ENCODE measurements around the gene MAD1L1. TPM values are rescaled to one million over a fixed set of nuclear protein-coding genes. Genes with fewer than 3 reads are reported as not detected.

MAD1L1 gene
- total RNA-seq, 1 donor from 2014 or later, result 41.4 TPM

- no peak for DNase-seq (ENCODE audit: low spot score)
Measured at GRCh38 chr7:2242541-2243429, 10.0 kb upstream of the MAD1L1 start.

- peak; percentile 82 for DNase-seq (ENCODE audit: low spot score)
Measured at GRCh38 chr7:2241580-2242540, 9.1 kb upstream of the MAD1L1 start, which contains the start of the genes MRM2 and NUDT1. TSS of gene MRM2 (minus strand) at chr7:2242205. CDS start at chr7:2242169, 36 bp downstream. TSS of gene NUDT1 (plus strand) at chr7:2242226. CDS start at chr7:2244575, 2,349 bp downstream.

GRCh38 chr7:2239242-2239641, 6.5 kb upstream of the MAD1L1 start:
- DNase-seq (ENCODE audit: low spot score), result no peak

- DNase-seq (ENCODE audit: low spot score), result peak; percentile 70
Measured at GRCh38 chr7:2237109-2237602, 4.4 kb upstream of the MAD1L1 start.

- DNase-seq (ENCODE audit: low spot score), result no peak
Measured at GRCh38 chr7:2233926-2234325, 1.2 kb upstream of the MAD1L1 start.

- no peak for DNase-seq (ENCODE audit: low spot score)
Measured at GRCh38 chr7:2231992-2232765, 566 bp downstream of the MAD1L1 start.

GRCh38 chr7:2230882-2231281, 1.9 kb downstream of the MAD1L1 start:
- DNase-seq (ENCODE audit: low spot score), result no peak

GRCh38 chr7:2230226-2230625, 2.5 kb downstream of the MAD1L1 start:
- DNase-seq (ENCODE audit: low spot score), result no peak

GRCh38 chr7:2229467-2229866, 3.3 kb downstream of the MAD1L1 start:
- DNase-seq (ENCODE audit: low spot score), result no peak

- no peak for DNase-seq (ENCODE audit: low spot score)
Measured at GRCh38 chr7:2228921-2229320, 3.8 kb downstream of the MAD1L1 start.

GRCh38 chr7:2227699-2228098, 5.0 kb downstream of the MAD1L1 start:
- no peak for DNase-seq (ENCODE audit: low spot score)

GRCh38 chr7:2225830-2226229, 6.9 kb downstream of the MAD1L1 start:
- DNase-seq (ENCODE audit: low spot score), result no peak

GRCh38 chr7:2225336-2225735, 7.4 kb downstream of the MAD1L1 start:
- no peak for DNase-seq (ENCODE audit: low spot score)

- no peak for DNase-seq (ENCODE audit: low spot score)
Measured at GRCh38 chr7:2224934-2225333, 7.8 kb downstream of the MAD1L1 start.

GRCh38 chr7:2224491-2224928, 8.2 kb downstream of the MAD1L1 start:
- no peak for DNase-seq (ENCODE audit: low spot score)

- no peak for DNase-seq (ENCODE audit: low spot score)
Measured at GRCh38 chr7:2223321-2223720, 9.4 kb downstream of the MAD1L1 start.

GRCh38 chr7:2222516-2222915, 10.2 kb downstream of the MAD1L1 start:
- no peak for DNase-seq (ENCODE audit: low spot score)

- DNase-seq (ENCODE audit: low spot score), result no peak
Measured at GRCh38 chr7:2220954-2221353, 11.8 kb downstream of the MAD1L1 start.

- DNase-seq (ENCODE audit: low spot score), result no peak
Measured at GRCh38 chr7:2220506-2220905, 12.2 kb downstream of the MAD1L1 start.

- DNase-seq (ENCODE audit: low spot score), result no peak
Measured at GRCh38 chr7:2220030-2220429, 12.7 kb downstream of the MAD1L1 start.

GRCh38 chr7:2219606-2220005, 13.1 kb downstream of the MAD1L1 start:
- DNase-seq (ENCODE audit: low spot score), result no peak

Measured in ureter (tissue), 1 donor.